ENCODE data around the gene KLF1.

DNA sequence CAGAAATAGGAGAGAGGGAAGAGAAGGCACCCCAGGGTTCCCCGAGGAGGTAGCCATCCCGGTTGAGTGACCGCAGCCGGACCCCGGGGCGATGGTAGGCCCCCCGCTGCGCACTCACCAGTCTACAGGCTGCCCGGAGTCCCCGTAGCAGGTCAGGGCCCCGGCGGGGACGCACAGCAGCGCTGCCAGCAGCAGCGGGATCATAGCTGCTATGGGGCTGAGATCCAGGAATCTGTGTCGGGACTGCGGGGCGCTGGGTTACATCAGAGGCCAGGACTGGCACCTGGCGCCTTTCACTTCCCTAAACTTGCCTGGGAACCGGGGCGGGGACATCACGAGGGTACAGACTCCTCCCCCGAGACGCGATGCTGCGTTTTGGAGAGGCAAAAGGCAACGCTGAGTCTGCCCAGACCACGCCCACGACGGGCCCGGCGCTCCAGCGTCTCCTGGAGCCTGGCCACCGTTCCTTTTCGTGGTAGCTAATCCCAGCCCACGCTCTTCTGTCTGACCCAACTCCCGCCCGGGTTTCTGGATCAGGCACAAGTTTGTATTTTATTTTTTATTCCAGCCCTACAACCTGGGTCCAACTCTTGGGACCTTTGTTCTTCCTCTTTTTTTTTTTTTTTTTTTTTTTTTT is 5.7 kb downstream of the KLF1 start, which contains the start of gene DNASE2:
- TF ChIP-seq POLR2A (IDR thresholded peaks at IDR 0.05) = peak in 1 of 2 donors; percentile 79
- no peak for TF ChIP-seq CTCF (IDR thresholded peaks at IDR 0.05)
